ENCODE measurements around the gene PNP. TPM values are rescaled to one million over a fixed set of nuclear protein-coding genes. Genes with fewer than 3 reads are reported as not detected.

Gene PNP
- polyA plus RNA-seq, 1 donor from 2014 or later = 12.6 TPM

DNA sequence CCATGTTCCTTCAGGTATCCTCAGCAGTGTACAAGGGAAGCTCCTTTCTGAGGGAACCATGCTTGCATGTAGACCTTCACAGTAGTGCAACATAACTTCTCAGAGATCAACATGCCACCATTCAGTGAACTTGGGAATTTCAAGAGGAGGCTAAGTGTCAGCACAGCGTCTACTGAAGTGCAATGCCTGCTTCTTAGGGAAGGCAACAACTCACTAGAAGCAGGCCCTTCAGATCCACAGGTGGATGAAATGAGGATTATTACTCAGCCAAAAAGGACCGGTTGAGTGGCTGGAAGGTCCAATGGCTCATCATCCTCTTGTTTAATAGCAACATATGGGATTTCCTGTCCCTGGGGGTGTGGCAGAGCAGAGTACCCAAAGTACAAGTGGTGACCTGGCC is 54.8 kb downstream of the PNP start:
- Histone ChIP-seq H3K9me3 (ENCODE audit: low read length) (no peaks in the 10 kb centered on the region), H3K27ac (ENCODE audit: low read length) (no peak overlapping the region), H3K4me2 (ENCODE audit: low read length) (no peak overlapping the region), H3K9ac (ENCODE audit: low read length) (no peak overlapping the region), H3F3A (ENCODE audit: insufficient read depth, low read length, poor library complexity, severe bottlenecking) (no peaks in the 10 kb centered on the region), H2AFZ (ENCODE audit: low read depth, low read length) (no peak overlapping the region), H3K9me2 (ENCODE audit: insufficient read depth, low read length) (no peaks in the 10 kb centered on the region), H3K36me3 (ENCODE audit: insufficient read depth, low read length) (no peaks in the 10 kb centered on the region), H4K20me1 (ENCODE audit: insufficient read depth) (no peaks in the 10 kb centered on the region), H3K79me2 (replicated peaks; ENCODE audit: insufficient read depth, low read length) (no peaks in the 10 kb centered on the region), H3K4me3 (ENCODE audit: low read length) (no peak overlapping the region), H3K27me3 (ENCODE audit: insufficient read depth, low read depth, low read length) (no peaks in the 10 kb centered on the region)
- TF ChIP-seq POLR2AphosphoS5 (IDR thresholded peaks at IDR 0.05) (no peak), MXI1 (conservative IDR thresholded peaks at IDR 0.05; ENCODE audit: poor library complexity, severe bottlenecking) (no peak), SMC3 (conservative IDR thresholded peaks at IDR 0.05; ENCODE audit: poor library complexity) (no peak), RAD21 (conservative IDR thresholded peaks at IDR 0.05) (no peak), EZH2 (IDR thresholded peaks at IDR 0.05; ENCODE audit: borderline replicate concordance, insufficient read depth, low read length, poor library complexity, severe bottlenecking) (no peak), EP300 (conservative IDR thresholded peaks at IDR 0.05; ENCODE audit: poor library complexity, severe bottlenecking) (no peak), TAF1 (IDR thresholded peaks at IDR 0.05; ENCODE audit: low read depth) (no peak)
- TF ChIP-seq, protein P1, sequence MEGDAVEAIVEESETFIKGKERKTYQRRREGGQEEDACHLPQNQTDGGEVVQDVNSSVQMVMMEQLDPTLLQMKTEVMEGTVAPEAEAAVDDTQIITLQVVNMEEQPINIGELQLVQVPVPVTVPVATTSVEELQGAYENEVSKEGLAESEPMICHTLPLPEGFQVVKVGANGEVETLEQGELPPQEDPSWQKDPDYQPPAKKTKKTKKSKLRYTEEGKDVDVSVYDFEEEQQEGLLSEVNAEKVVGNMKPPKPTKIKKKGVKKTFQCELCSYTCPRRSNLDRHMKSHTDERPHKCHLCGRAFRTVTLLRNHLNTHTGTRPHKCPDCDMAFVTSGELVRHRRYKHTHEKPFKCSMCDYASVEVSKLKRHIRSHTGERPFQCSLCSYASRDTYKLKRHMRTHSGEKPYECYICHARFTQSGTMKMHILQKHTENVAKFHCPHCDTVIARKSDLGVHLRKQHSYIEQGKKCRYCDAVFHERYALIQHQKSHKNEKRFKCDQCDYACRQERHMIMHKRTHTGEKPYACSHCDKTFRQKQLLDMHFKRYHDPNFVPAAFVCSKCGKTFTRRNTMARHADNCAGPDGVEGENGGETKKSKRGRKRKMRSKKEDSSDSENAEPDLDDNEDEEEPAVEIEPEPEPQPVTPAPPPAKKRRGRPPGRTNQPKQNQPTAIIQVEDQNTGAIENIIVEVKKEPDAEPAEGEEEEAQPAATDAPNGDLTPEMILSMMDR (IDR thresholded peaks at IDR 0.05; ENCODE audit: poor library complexity, severe bottlenecking) = no peak
- TF ChIP-seq, protein P2, sequence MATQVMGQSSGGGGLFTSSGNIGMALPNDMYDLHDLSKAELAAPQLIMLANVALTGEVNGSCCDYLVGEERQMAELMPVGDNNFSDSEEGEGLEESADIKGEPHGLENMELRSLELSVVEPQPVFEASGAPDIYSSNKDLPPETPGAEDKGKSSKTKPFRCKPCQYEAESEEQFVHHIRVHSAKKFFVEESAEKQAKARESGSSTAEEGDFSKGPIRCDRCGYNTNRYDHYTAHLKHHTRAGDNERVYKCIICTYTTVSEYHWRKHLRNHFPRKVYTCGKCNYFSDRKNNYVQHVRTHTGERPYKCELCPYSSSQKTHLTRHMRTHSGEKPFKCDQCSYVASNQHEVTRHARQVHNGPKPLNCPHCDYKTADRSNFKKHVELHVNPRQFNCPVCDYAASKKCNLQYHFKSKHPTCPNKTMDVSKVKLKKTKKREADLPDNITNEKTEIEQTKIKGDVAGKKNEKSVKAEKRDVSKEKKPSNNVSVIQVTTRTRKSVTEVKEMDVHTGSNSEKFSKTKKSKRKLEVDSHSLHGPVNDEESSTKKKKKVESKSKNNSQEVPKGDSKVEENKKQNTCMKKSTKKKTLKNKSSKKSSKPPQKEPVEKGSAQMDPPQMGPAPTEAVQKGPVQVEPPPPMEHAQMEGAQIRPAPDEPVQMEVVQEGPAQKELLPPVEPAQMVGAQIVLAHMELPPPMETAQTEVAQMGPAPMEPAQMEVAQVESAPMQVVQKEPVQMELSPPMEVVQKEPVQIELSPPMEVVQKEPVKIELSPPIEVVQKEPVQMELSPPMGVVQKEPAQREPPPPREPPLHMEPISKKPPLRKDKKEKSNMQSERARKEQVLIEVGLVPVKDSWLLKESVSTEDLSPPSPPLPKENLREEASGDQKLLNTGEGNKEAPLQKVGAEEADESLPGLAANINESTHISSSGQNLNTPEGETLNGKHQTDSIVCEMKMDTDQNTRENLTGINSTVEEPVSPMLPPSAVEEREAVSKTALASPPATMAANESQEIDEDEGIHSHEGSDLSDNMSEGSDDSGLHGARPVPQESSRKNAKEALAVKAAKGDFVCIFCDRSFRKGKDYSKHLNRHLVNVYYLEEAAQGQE (IDR thresholded peaks at IDR 0.05; ENCODE audit: borderline replicate concordance) = no peak

Other genes starting within 250 kb of the PNP start
- not detected in 2 replicates for gene OR11H6, start 245.7 kb upstream of the PNP start, polyA plus RNA-seq
- gene OR11H7, start 240.4 kb upstream of the PNP start, polyA plus RNA-seq = not detected in 2 replicates
- gene OR11H4, start 230.1 kb upstream of the PNP start, polyA plus RNA-seq = not detected in 2 replicates
- gene TTC5, start 163.5 kb upstream of the PNP start, polyA plus RNA-seq = 40.5 and 53.5 TPM in 2 replicates
- 67.2 and 83.8 TPM in 2 replicates for gene CCNB1IP1, start 136.1 kb upstream of the PNP start, polyA plus RNA-seq
- 71.5 and 78.7 TPM in 2 replicates for gene PARP2, start 125.8 kb upstream of the PNP start, polyA plus RNA-seq
- 5.2 and 6.8 TPM in 2 replicates for gene TEP1, start 55.9 kb upstream of the PNP start, polyA plus RNA-seq
- not detected in 2 replicates for gene KLHL33, start 33.2 kb upstream of the PNP start, polyA plus RNA-seq
- 248 and 264 TPM in 2 replicates for gene OSGEP, start 14.6 kb upstream of the PNP start, polyA plus RNA-seq
- 44.5 and 50.7 TPM in 2 replicates for gene APEX1, start 14.2 kb upstream of the PNP start, polyA plus RNA-seq
- gene PIP4P1, start 8.0 kb upstream of the PNP start, polyA plus RNA-seq = 77.2 and 85.3 TPM in 2 replicates
- gene RNASE10, start 36.1 kb downstream of the PNP start, polyA plus RNA-seq = not detected in 2 replicates
- gene RNASE9, start 91.6 kb downstream of the PNP start, polyA plus RNA-seq = not detected in 2 replicates
- not detected in 2 replicates for gene RNASE11, start 118.6 kb downstream of the PNP start, polyA plus RNA-seq
- gene RNASE12, start 122.0 kb downstream of the PNP start, polyA plus RNA-seq = not detected in 2 replicates
- gene OR6S1, start 172.3 kb downstream of the PNP start, polyA plus RNA-seq = not detected in 2 replicates
- 1.1 TPM in 1 of 2 replicates, not detected in the other for gene RNASE4, start 215.2 kb downstream of the PNP start, polyA plus RNA-seq
- 0.47 TPM in 1 of 2 replicates, not detected in the other for gene ANG, start 219.4 kb downstream of the PNP start, polyA plus RNA-seq

Data from neural cell (in vitro differentiated cells).